CD4-positive, alpha-beta T cell treated with Interleukin-4 for 1 hour (primary cell): ENCODE results near the gene CDHR2.

Experiments used
- DNase-seq, 2 donors: peaks; one replicate each; pipeline ENCODE4 v3.0.0-alpha.2; 2020 to 2022

Gene CDHR2

DNA sequence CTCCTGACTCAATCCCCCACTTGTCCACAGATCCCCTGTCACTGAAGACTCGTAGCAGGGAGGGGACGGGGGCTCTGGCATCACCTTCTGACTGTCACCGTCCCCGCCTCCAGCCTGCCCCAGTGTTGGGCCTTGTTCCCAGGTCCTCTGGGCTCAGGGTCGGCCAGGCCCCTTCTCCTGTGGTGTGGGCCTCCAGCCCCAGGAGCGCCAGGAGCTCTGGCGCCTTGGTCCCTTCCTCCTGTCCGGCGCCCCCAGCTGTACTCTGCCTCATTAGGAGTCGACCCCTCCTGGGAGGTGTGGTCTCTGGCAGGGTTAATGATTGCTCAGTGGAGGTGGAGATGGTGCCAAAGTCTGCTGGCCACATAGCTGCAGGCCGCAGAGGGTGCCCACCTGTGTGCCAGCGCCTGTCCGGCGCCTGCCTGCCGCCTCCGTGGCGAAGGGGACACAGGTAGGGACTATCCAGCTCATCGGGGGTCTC is at the start of gene CDHR2:
Gene CDHR2, plus strand, starts transcription at position 376 of the 478 bp plus-strand sequence. CDS start 16,011 bp downstream, outside the sequence.
- no peak for DNase-seq

GRCh38 chr5:176500511-176500910 is 48.6 kb upstream of the CDHR2 start:
- DNase-seq = no peak

- no peak for DNase-seq
Observed at GRCh38 chr5:176501333-176501732, 47.8 kb upstream of the CDHR2 start.

DNA sequence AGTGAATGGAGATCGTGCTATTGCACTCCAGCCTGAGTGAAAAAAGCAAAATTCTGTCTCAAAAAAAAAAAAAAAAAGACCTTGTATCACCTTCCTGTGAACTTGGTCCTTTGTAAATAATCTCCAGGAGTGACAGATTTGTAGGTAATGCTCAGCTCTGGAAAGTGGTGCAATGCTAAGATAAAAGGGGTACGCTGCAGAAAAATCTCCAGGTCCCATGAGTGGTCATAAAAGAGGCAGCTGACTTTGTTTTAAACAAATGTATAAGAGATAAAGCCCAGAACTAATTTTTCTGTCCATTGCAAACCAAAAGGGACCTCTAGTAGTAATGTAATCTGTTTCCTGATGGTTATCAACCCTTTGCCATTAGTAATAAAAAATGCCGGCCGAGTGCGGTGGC is 45.6 kb upstream of the CDHR2 start:
- DNase-seq = no peak

DNA sequence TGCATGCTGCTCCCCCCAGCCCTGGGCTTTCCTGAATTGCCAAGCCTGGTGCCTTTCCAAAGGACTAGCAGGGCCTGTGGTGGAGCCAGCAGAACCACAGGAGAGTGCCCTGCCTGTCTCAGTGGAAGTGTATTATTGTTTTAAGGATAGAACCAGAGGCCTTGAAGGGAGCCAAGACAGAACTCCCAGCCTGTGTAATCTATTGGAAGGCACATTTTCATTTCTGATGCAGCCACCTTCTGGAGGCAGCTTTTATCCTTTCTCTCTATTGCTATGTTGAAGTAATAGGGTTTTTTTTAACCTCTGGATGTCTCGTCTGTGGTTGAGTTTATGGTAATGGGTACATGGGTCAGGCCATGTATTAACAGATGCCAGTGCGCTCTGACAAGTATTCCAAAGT is 41.2 kb upstream of the CDHR2 start:
- no peak for DNase-seq

DNA sequence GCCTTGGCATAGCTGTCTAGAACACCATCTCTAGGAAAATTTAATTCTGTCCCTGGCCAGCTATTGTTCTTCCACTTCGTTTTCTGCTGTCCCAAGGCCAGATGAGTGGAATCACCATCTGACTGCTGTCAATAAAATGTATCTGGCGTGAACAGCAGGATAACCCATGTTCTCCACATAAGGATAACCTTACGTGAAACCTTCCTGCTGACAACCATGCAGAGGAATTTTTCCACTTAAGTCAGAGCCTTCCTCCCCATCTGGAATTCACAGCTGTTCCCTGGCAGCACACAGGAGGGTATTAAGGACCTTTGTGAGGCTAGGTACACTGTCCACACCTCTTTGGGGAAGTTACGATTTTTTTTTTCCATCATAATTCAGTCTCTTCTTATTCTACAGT is 40.5 kb upstream of the CDHR2 start:
- DNase-seq = no peak

DNA sequence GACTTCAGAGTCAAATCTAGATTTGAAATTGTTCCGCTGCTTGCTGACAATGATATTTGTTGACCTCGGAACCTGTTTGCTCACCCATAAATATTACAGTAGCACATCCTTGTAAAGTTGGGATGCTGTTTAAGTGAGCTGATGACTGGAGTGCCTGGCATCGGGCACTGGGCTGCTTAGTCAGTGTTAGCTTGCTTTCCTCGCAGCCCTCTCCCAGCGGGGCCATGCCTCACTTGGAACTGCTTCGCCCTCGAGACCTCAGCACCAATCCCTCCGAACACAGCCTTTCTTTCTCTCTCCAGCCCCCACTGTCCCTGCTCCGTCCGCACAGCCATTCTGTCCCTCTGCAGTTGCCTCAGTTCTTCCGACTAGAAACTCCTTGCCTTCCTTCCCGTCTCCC is 35.4 kb upstream of the CDHR2 start:
- no peak for DNase-seq

- DNase-seq = no peak
Observed at GRCh38 chr5:176514244-176514950, 34.7 kb upstream of the CDHR2 start.

- DNase-seq = no peak
Observed at GRCh38 chr5:176515396-176515795, 33.7 kb upstream of the CDHR2 start.

DNA sequence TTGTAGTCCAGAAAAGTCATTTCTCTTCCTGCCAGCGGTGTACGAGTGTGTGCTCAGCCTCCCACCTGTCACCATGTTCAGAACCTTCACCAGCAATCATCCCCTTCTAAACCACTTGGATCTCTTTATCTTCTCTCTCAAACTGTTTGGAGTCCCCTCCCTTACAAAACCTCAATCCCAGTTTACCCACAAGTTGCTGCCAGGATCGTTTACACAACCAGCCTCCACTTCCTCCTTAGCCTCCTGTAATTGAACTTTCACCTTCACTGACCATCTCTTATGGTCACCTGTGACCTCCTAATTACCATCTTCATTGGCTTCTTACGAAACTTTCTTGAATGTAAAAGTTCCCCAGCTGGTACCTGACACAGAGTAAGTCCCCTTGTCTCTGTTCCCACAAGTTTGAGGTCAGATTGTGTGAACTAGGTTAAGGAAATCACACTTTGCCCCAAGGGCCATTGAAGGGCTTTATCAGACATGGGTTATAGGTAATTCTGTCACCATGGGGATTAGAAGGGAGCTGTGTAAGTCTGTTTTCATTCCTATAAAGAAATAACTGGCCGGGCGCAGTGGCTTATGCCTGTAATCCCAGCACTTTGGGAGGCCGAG is 32.0 kb upstream of the CDHR2 start:
- no peak for DNase-seq

DNA sequence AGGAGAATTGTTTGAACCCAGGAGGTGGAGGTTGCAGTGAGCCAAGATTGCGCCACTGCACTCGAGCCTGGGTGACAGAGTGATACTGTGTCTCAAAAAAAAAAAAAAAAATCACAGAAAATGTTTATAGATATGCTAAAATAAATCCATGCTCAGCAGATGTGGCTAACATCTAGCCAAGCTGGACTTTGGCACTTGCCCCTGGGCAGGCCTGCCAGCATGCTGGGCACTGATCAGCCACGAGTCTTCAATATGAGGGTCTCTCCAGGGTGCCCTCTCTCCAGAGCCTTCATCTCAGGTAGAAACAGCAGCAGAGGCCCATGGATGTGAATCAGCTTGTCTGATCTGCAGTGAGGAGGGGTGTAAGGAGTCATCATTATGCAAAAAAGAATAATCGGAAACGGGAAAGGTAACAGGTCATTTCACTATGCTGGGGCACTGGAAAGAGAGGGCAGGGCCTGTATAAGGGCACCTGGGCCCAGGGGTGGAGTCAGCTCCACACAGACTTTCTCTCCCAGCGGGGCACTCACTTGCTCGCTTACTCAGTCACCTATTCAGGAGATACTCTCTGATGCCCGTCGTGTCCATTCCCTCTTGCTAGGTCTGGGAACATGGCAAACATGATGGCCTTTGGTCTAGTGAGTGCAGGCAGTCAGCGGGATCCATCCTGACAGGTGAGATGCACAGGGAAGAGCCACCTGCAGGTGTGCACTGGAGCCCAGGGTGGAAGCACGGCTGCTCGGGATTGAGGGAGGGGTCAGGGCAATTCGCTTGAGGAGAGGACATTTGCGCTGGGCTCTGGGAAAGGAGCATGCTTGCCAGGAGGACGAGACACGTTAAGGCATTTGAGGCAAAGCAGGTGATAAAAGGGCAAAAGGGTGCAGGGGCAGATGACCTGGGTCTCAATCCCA is 29.1 kb upstream of the CDHR2 start:
- no peak for DNase-seq

- no peak for DNase-seq
Observed at GRCh38 chr5:176521286-176521685, 27.9 kb upstream of the CDHR2 start.

DNA sequence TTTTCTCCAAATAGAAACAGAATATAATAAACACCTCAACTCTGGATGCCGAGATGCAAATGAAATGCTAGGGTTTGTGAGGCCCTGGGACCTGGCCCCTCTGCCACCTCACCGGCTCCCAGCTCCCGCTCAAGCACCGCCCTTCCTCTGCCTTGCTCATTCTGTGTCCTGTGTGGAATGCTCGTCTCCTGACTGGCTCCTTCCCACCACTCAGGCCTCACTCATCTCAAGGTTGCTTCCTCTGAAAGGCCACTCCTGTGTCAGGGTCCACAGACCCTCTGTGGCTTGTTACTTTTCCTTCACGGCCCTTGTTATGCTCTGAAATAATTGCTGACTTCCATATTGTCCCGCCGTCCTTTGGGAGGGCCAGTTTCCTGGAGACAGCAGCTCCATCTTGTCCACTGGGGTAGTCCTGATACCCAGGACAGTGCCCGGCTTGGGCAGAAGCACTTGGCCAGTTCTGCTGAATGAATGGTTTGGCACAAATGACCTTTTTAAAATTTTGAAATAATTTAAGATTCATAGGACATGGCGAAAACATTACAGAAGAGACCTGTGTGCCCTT is 27.4 kb upstream of the CDHR2 start:
- no peak for DNase-seq

- no peak for DNase-seq
Observed at GRCh38 chr5:176524138-176524537, 25.0 kb upstream of the CDHR2 start.

GRCh38 chr5:176524987-176525386 is 24.2 kb upstream of the CDHR2 start:
- no peak for DNase-seq

- no peak for DNase-seq
Observed at GRCh38 chr5:176525677-176526076, 23.5 kb upstream of the CDHR2 start.

DNA sequence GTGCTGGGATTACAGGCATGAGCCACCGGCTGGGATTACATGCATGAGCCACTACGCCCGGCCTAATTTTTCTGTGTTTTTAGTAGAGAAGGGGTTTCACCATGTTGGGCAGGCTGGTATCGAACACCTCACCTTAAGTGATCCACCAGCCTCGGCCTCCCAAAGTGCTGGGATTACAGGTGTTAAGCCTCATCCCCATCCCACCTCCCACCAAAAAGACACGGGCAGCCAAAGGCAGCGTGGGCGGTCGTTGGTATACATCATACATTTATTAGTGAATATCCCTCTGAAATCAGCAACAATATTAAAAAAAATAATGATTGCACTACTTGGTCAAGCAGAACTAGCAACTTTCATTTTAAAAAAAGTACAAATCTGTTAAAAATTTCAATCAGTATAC is 22.7 kb upstream of the CDHR2 start:
- DNase-seq = no peak

GRCh38 chr5:176527246-176528222 is 21.6 kb upstream of the CDHR2 start:
- DNase-seq = no peak

- no peak for DNase-seq
Observed at GRCh38 chr5:176528301-176528700, 20.8 kb upstream of the CDHR2 start.

DNA sequence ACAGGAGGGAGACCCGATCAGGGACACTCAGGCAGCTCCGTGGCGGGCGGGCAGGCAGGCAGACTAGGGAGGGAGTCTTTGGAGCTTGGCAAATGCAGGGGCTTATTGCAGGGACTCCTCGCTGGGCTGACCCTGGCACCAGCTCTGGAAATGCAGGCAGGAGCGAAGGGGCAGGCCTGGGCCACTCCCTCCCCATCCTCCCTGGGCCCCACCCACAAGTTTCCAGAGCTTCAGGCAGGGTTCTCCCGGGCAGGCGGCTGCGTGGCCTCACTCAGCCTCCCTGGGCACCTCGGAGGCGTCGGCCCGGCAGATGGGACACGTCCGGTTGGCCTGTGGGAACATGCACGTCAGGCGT is 20.4 kb upstream of the CDHR2 start:
- DNase-seq = no peak

- DNase-seq = no peak
Observed at GRCh38 chr5:176529116-176529740, 19.9 kb upstream of the CDHR2 start.

- peak; percentile 74 to 81 for DNase-seq
Observed at GRCh38 chr5:176529741-176530141, 19.4 kb upstream of the CDHR2 start.
